ENCODE results near the gene OTUB2.

Gene OTUB2

DNA sequence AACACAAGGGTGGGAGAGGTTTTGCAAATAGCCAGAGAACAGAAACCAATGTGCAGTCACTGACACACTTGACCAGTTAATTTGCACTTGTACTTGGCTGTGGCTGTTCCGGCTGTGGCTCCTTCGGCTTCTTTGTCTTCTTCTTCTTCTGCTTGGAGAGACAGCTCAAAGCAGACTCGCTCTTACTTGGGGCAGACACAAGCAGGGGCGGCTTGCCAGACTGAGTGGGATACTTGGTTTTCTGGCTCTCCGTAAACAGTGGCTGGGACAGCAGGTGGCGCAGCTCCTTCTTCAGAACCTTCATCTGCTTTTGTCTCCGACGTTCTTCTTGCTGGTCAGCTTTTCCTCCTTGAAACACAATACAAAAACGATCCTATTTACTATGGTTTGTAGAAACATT, 25.0 kb downstream of the OTUB2 start:
- no peak for DNase-seq (ENCODE audit: low spot score)
- peak; percentile 7 for TF ChIP-seq CTCF (IDR thresholded peaks at IDR 0.05; ENCODE audit: extremely low read depth, missing control alignments)

DNA sequence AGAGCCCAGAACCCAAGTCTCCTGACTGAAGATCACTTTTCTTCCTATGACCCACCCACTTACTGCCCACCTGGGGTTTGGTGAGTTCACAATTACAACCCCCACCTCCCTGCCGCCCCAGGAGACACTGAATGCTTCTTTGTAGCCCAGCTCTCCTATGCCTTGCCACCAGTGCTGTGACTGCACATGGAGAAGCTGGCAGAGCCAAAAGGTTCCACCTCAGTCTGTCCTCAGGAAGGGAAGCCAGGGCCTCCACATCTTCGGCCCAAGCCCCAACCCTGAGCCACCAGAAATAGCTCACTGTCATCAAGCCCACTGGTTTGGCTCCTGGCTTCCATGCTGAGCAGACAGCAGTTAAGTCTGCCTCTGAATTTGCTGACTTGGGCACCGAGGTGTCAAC, 25.6 kb downstream of the OTUB2 start:
- DNase-seq (ENCODE audit: low spot score), result no peak
- TF ChIP-seq CTCF (IDR thresholded peaks at IDR 0.05; ENCODE audit: extremely low read depth, missing control alignments), result no peak

DNA sequence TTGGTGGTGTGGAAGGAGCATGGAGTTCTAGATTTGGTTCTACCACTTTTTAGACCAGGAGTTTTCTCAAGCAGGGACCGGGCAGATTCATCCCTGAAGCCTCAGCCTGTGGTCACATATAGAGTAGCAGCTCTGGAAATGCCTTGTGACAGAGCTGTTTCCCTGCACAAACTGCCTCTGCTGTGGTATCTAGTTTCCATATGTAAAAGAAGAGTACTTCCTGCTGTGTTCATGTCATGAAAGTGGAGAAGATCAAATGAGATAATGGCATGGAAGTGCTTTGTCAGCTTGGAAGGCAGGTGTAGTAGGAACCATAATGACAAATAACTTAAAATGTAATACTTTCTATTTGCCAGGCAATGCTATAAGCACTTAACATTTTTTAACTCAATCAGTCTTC, 26.1 kb downstream of the OTUB2 start:
- TF ChIP-seq CTCF (IDR thresholded peaks at IDR 0.05; ENCODE audit: extremely low read depth, missing control alignments), result no peak
- DNase-seq (ENCODE audit: low spot score), result no peak

DNA sequence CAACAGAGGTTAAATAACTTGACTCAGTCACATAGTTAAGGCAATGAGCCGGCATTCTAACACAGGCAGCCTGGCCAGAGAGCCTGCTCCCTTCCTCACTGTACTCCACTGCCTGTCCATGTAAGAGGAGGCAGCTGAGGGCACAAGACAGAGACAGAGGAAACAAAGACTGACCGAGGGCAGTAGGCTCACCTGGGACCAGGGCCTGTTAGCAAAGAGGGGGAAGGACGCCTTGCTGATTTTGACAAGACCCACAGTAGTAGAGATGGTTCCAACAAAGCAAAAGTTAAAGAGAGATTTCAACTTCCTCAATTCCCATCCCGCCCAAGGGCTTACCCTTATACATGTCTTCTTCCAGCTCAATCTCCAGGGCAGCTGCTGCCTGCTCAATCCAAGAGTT, 26.5 kb downstream of the OTUB2 start:
- no peak for TF ChIP-seq CTCF (IDR thresholded peaks at IDR 0.05; ENCODE audit: extremely low read depth, missing control alignments)
- no peak for DNase-seq (ENCODE audit: low spot score)

DNA sequence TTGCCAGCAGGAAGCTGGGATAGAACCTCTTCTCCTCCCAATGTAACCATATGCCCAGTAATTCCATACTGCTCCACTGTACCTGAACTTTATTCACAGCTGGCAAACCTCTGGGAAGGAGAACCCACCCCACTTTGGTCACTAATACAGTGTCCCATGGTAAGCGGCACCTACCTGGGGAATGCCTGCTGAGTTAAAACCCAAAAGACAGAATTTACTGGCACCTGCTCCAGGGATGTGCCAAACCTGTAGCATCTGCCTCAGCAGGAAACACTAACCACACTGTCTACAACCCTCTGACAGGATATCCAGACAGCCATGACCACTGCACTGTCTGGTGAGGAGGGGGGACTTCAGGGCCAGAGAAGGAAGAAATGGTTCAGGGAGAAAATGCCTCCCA, 28.3 kb downstream of the OTUB2 start:
- DNase-seq (ENCODE audit: low spot score), result no peak
- TF ChIP-seq CTCF (IDR thresholded peaks at IDR 0.05; ENCODE audit: extremely low read depth, missing control alignments), result no peak

DNA sequence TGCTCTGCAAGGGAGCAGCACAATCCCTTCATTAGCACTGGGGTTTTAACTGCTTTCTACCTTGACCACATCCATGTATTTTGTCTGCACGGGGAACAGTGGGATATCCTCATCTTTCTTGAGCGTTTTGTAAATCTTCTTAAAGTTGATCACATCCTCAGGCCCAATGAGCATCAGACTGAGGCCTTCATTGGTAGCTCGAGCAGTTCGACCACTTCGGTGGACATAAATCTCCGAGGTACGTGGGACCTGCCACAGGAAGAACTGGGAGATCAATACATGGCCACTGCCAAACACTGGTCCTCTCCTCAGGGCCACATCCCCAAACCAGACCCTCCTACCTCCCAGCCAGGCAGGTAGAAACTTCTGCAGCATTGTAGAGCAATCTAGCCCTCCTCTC, 28.8 kb downstream of the OTUB2 start:
- no peak for DNase-seq (ENCODE audit: low spot score)
- TF ChIP-seq CTCF (IDR thresholded peaks at IDR 0.05; ENCODE audit: extremely low read depth, missing control alignments), result no peak

- peak; percentile 56 for DNase-seq (ENCODE audit: low spot score)
- TF ChIP-seq CTCF (IDR thresholded peaks at IDR 0.05; ENCODE audit: extremely low read depth, missing control alignments), result no peak
Observed at GRCh38 chr14:94056579-94057308, 30.6 kb downstream of the OTUB2 start.
